Progenitor cell of endocrine pancreas (in vitro differentiated cells): Measurements from ENCODE around the gene ADARB1. TPM values are rescaled to one million over a fixed set of nuclear protein-coding genes. Genes with fewer than 3 reads are reported as not detected.

Experiments used
- DNase-seq: peaks from one replicate; pipeline ENCODE4 v3.0.0; 2021; ENCODE audit warnings: low spot score; ENCODE audit not compliant: unreplicated experiment
- H3K27ac Mint-ChIP-seq: 2 replicates; pipeline ENCODE4 v1.8.0; 2021; ENCODE audit warnings: mild to moderate bottlenecking, moderate library complexity, mixed read lengths
- H3K27me3 Mint-ChIP-seq: 2 replicates; pipeline ENCODE4 v1.8.0; 2021; ENCODE audit warnings: mixed read lengths
- H3K36me3 Mint-ChIP-seq: 2 replicates; pipeline ENCODE4 v1.8.0; 2022; ENCODE audit warnings: mixed read lengths; ENCODE audit not compliant: insufficient read depth
- H3K4me1 Mint-ChIP-seq: 2 replicates; pipeline ENCODE4 v1.8.0; 2021; ENCODE audit warnings: low read depth, mixed read lengths
- H3K4me3 Mint-ChIP-seq: 2 replicates; pipeline ENCODE4 v1.8.0; 2021; ENCODE audit warnings: low read depth, mild to moderate bottlenecking, moderate library complexity, mixed read lengths
- H3K9me3 Mint-ChIP-seq: 2 replicates; pipeline ENCODE4 v1.8.0; 2021; ENCODE audit warnings: low read depth, mixed read lengths
- total RNA-seq: library from RNA; stranded (reverse); gene quantifications from 2 replicates; pipeline ENCODE4 v1.2.1, GENCODE V29; 2021
- TF ChIP-seq, protein P1 (sequence below): fragments of 200-600 bp; sonication (generic); IDR thresholded peaks from one replicate; pipeline ENCODE4 v1.5.0; 2021; ENCODE audit warnings: antibody characterized with exemption, mild to moderate bottlenecking; ENCODE audit not compliant: unreplicated experiment

The ADARB1 gene
- total RNA-seq, 1 donor from 2014 or later = 19.1 TPM

DNA sequence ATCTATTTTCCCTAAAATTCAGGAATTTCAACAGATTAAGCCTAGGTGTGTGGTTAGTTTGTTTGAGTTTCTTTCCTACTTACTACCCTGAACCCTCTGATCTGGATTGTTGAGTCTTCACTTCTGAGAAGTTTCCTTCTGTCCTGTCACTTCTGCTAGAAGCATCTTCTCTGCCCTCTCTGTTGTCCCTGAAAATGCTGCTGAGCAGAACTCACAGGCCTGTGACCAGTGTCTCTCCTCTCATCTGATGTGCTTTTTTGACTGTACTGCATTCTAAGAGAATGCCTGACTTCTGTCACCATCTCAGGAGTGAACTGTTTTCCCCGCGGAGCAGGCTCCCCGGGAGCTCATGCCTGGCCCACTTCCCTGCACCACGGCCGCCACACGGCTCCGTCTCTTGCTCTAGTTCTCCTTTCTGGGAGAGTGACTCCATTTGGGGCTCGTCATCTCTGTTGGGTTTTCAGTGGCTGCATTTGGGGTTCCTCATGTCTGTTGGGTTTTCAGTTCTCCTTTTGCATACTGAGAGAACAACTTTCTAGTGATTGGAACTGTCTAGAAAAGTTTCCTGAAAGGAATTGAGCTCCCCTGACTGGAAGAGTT lies 135.4 kb downstream of the ADARB1 start:
- Mint-ChIP-seq H3K27me3 (no peaks in the 10 kb centered on the region), H3K36me3 (peaks cover 1% of the 10 kb centered on the region), H3K4me1 (no peaks in the 10 kb centered on the region), H3K9me3 (peaks cover 3% of the 10 kb centered on the region), H3K27ac (no peak overlapping the region), H3K4me3 (no peak overlapping the region)
- DNase-seq = no peak
- TF ChIP-seq, protein P1, sequence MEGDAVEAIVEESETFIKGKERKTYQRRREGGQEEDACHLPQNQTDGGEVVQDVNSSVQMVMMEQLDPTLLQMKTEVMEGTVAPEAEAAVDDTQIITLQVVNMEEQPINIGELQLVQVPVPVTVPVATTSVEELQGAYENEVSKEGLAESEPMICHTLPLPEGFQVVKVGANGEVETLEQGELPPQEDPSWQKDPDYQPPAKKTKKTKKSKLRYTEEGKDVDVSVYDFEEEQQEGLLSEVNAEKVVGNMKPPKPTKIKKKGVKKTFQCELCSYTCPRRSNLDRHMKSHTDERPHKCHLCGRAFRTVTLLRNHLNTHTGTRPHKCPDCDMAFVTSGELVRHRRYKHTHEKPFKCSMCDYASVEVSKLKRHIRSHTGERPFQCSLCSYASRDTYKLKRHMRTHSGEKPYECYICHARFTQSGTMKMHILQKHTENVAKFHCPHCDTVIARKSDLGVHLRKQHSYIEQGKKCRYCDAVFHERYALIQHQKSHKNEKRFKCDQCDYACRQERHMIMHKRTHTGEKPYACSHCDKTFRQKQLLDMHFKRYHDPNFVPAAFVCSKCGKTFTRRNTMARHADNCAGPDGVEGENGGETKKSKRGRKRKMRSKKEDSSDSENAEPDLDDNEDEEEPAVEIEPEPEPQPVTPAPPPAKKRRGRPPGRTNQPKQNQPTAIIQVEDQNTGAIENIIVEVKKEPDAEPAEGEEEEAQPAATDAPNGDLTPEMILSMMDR = no peak

DNA sequence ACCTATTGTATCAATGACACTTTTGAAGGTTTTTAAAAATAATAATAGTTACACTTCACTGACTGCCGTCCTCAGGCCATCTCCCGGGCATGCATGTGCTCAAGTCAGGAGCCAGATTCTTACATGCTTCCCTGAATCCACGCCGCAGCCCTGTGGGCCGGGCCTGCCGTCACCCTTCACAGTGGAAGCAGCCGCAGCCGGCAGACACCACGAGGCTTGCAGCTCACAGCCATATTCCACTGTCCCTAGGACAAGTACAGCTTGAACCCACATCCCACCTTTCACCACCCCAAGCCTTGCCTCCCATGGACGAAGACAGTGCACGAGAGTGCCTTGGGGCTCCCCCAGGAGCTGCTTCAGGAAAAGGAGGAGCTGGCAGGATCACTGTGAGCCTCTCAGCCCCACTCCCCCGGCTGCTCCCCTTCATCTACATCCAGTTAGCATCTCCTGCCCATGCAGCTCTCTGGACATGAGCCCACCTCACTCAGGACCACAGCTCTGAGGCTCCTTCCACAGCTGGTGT lies 136.1 kb downstream of the ADARB1 start:
- Mint-ChIP-seq H3K9me3 (peaks cover 4% of the 10 kb centered on the region), H3K27me3 (no peaks in the 10 kb centered on the region), H3K27ac (no peak overlapping the region), H3K36me3 (peaks cover 3% of the 10 kb centered on the region), H3K4me1 (no peaks in the 10 kb centered on the region), H3K4me3 (no peak overlapping the region)
- TF ChIP-seq, protein P1 = no peak
- no peak for DNase-seq

GRCh38 chr21:45211661-45212060 lies 137.3 kb downstream of the ADARB1 start:
- Mint-ChIP-seq H3K27ac (no peak overlapping the region), H3K4me1 (no peaks in the 10 kb centered on the region), H3K9me3 (peaks cover 10% of the 10 kb centered on the region), H3K27me3 (no peaks in the 10 kb centered on the region), H3K36me3 (peaks cover 4% of the 10 kb centered on the region), H3K4me3 (no peak overlapping the region)
- DNase-seq = no peak
- TF ChIP-seq, protein P1 = no peak

DNA sequence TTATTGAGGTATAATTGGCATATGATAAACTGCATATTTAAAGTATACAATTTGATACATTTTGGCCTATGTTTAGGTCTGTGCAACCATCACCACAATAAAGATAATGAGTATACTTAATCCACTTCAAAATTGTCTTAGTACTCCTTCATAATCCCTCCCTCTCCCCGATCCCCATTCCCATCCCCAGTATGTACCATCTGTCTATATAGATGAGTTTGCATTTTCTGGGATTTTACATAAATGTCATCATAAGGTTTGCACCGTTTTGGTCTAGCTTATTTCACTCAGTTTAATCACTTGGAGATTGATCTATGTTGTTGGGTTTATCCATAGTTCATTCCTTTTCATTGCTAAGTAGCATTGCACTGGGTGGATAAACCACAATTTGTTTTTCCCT lies 139.0 kb downstream of the ADARB1 start:
- TF ChIP-seq, protein P1 = no peak
- no peak overlapping the region for H3K4me3 Mint-ChIP-seq
- H3K4me1 Mint-ChIP-seq = no peaks in the 10 kb centered on the region
- peaks cover 15% of the 10 kb centered on the region for H3K36me3 Mint-ChIP-seq
- H3K27me3 Mint-ChIP-seq = no peaks in the 10 kb centered on the region
- H3K9me3 Mint-ChIP-seq = peaks cover 26% of the 10 kb centered on the region
- no peak for DNase-seq
- no peak overlapping the region for H3K27ac Mint-ChIP-seq

DNA sequence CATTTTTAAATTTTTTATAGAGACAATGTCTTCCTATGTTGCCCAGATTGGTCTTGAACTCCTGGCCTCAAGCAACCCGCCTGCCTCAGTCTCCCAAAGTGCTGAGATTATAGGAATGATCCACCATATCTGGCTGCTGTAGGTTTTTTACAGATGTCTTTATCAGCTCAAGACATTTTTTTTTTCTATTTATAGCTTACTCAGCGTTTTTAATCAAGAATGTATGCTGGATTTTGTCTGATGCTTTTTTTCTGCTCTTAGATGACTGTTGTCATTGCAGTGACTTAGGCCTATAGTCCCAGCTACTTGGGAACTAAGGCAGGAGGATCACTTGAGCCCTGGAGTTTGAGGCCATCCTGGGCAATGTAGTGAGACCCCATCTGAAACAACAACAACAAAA lies 140.8 kb downstream of the ADARB1 start:
- peaks cover 16% of the 10 kb centered on the region for H3K36me3 Mint-ChIP-seq

More for the DNA sequence above, 140.8 kb downstream of the ADARB1 start:
- TF ChIP-seq, protein P1 = no peak
- Mint-ChIP-seq H3K27ac (no peak overlapping the region), H3K27me3 (no peaks in the 10 kb centered on the region), H3K4me1 (no peaks in the 10 kb centered on the region), H3K4me3 (no peak overlapping the region), H3K9me3 (peaks cover 26% of the 10 kb centered on the region)
- DNase-seq = no peak
